ENCODE results near the gene PRM2.
"Not testable (repeated sequence)": the region's sequence is repeated elsewhere in the genome, so short reads cannot be mapped to it uniquely, and the experiment has no call there.

The PRM2 gene

DNA sequence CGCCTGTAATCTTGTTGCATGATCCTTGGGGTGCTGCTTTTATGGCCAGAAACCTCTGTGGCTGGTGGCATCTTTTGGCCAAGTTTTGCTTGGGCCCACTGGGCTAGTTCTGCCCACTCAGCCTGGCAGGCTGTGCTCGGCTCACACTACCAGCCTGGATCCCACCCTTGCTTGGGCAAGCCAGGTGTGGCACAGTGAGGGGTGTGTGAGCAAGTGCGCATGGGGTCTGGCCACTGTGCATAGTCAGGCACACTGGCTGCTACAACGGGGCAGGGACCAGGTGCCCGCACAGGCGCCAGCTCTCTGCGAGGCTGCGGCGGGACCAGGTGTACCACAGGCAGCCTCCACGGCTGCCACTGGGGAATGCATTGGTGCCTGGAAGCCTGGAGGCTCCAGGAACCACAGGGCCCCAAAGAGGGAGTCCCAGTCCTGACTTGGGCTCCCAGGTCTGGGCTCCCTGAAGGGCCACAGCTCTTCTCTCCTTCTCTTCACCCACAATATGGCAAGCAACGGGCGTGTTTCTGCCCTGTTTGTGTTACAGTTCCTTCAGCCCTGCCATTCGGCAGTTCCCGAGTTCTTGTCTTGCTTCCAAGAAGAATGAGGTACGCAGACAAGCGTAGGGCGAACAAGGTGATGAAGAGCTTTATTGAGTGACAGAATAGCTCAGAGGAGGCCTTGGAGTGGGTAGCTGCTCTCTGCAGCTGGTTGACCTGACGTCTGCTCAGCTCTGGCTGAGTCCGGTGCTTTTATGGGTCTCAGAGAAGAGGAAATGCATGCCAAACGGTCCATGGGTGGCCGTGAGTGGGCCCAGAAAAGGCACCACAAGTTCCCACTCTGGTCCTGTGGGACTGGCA, 31.6 kb upstream of the PRM2 start:
- no peak for DNase-seq

DNA sequence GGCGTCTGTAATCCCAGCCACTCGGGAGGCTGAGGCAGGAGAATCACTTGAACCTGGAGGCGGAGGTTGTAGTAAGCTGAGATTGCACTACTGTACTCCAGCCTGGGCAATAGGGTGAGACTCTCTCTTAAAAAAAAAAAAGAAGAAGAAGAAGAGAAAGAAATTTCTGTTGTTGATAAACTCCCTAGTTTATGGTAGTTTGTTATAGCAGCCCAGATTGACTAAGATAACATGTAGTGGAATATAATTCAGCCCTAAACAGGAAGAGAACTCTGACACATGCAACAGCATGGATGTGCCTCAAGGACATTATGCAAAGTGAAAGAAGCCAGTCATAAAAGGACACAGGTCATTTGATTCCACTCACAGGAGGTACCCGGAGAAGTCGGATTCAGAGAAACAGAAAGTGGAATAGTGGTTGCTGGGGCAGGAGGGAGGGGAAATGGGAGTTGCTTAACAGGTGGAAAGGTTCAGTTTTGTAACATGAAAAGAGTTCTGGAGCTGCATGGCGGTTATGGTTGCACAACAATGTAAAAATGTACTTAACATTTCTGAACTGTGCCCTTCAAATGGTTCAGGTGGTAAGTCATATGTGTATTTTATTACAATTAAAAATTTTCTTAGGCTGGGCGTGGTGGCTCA, 30.8 kb upstream of the PRM2 start:
- DNase-seq, result peak in 1 of 2 donors; percentile 45

DNA sequence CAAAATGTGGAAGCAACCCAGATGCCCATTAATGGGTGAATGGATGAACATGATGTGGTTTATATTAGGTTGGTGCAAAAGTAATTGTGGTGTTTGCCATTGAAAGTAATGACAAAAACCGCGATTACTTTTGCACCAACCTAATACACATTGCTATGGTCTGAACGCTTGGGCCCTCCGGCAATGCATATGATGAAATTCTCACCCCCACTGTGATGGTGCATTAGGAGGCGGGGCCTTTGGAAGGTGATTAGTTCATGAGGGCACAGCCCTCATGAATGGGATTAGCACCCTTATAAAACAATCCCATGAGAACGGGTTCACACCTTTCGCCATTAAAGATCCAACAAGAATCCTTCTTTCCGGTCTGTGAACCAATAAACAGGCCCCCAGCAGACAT, 30.1 kb upstream of the PRM2 start:
- DNase-seq, result no peak

DNA sequence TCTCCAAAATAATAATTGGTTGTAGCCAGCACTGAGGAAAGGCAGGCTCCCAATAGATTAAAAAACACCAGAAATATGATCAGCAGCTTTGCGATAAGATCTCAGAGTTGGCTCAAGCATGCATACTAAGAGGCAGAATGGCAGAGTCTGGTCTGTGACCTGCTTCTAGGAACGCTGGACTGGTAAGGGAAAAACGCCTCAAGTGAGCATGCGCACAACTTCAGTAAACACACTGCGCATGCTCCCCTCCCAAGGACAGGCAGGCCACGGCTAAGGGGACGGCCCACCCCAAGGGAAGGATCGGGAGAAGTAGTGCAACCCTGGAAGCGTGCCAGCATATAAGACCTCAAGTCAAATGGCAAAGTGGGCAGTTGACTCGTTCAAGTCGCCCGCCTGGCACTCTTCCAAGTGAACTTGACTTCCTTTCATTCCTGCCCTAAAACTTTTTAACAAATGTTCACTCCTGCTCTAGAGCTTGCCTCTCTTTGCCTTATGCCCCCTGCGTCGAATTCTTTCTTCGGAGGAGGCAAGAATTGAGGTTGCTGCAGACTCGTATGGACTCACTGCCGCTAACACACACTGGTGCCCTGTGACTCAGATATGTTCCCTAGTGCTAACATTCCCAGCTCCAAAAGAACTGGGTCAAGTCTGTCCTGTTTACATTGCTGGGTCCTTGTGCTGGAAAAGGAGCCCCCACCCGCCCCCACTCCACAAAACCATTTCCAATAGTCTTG, 27.3 kb upstream of the PRM2 start:
- no peak for DNase-seq

DNA sequence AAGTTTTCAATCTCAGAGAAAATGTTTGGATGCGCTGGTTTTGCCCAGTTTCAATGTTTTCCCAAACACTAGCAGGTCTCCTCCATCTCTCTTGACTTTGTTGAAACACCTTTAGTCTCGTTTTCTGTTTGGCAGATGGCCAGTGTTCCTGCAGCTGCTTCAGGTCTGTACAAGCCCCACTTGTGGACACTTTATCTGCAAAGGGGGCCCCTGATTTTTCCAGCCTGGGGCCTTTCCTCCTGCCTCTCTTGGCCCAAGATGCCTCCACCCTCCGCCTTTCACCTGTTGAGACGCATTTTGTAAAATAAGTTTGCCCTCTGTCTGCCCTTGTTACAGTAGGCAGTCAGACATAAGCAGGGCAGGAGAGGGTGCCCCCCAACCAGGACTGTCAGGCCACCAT, 26.7 kb upstream of the PRM2 start:
- no peak for DNase-seq

DNA sequence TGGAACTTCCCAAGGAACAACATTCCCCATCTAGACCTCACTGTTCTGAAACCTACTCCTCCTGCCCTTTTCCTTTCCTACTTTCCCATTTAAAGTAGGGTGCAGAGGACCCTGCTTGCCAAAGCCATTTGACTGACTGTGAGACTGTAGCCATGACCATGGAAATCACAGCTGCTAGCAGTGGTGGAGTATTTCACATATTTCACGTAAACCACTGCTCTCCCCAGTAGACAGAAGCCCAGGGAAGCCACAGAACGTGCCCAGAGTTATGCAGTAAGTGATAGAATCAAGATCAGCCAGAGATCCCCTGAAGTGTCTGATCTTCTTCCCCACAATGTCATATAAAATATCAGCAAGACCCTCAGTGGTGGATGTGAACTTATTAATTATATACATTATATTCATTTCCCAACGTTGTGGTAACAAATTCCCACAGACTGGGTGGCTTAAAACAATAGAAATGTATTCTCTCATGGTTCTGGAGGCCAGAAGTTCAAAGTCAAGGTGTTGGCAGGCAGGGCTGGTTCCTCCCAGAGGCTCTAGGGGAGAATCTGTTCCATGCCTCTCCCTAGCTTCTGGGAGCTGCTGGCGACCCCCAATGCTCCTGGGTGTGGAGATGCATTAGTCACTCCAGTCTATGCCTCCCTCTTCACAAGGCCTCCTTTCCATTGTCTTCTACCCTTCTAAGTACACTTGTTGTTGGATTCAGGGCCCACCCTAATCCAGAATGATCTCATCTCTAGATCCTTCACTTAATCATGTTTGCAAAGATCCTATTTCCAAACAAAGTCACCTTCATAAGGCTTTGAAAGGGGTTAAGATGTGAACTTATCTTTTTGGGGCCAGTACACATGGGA, 25.6 kb upstream of the PRM2 start:
- no peak for DNase-seq

DNA sequence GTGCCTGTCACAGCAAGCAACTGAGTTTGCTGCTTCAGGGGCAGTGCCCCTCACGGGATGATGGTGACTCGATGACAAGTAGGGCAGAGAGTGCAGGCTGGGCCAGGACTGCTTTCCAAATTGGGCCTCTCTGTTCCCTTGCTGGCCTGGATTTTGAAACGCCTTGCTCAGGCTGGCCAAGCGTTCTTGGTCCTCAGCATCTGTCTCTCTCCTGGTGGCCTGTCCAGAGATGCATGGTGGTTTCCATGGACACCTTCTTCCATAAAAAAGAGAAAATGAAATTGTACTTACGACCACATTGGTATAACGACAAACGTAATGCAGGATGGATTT, 24.2 kb upstream of the PRM2 start:
- DNase-seq, result no peak

DNA sequence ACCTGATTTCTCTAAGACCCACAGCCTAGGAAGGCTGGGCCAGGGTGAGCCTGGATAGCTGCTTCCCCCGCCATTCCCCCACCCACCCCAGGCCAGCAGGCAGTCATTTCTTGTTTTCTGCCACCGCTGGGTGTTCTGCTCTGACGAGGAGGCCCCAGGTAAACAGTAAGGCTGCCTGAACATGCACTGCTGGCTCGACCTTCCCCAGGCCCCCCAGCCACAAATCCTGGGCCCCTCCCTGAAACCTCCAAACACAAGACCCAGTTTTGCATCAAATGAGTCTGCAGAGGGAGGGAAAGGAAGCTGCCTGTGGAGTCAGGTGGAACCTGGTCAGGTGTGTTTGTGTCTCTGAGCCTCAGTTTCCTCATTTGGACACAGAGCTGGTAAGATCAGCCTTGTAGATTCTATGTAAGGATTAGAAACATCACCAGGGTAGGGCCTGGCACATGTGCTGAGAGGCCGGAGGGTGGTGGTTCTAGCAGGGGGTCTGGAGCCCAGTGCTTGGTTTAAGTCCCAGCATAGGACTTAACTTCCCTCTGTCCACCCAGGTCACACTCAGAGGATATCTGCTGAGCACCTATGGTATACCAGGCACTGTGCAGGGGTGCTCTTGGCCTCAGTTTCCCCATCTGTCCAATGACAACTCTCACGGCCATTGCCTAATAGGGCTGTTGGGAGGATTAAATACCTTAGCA, 23.7 kb upstream of the PRM2 start:
- no peak for DNase-seq

DNA sequence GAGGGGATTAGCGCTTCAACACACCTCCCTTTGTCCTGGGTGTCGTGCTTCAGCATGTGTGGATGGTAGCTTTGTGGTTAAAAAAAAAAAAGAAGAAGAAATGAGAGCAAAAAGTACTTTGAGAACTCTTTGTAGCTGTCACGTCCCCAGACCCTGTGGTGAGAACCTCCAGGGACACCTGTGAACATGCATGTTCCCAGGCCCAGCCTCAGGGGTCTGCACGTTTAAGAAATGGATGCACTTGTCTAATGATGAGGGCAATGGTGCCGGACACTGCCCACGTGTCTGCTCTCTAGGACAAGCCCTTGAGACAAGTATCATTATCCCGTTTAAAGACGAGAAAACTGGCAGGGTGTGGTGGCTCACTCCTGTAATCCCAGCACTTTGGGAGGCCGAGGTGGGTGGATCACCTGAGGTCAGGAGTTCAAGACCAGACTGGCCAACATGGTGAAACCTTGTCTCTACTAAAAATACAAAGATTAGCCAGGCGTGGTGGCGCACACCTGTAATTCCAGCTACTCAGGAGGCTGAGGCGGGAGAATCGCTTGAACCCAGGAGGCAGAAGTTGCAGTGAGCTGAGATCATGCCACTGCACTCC, 22.8 kb upstream of the PRM2 start:
- DNase-seq, result peak in 1 of 2 donors; percentile 28

DNA sequence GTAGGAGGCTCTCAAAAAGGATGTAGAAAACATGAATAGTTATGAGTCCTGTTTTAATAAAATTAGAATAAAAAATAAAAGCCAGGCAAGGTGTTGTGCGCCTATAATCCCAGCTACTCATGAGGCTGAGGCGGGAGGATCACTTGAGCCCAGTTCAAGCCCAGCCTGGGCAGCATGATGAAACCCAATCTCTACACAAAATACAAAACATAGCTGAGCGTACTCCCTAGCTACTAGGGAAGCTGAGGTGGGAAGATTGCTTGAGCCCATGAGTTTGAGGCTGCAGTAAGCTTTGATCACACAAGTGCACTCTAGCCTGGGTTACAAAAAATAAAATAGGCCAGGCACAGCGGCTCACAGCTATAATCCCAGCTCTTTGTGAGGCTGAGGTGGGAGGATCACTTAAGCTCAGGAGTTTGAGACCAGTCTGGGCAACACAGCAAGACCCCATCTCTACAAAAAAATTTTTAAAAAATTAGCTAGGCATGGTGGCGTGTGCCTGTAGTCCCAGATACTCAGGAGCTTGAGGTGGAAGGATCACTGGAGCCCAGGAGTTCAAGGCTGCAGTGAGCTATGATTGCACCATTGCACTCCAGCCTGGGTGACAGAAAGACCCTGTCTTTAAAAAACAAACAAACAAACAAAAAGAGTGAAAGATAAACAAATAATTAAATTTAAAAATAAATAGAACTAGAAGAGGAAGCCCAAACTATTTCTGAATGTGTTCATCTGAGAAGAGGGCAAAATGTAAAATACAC, 22.0 kb upstream of the PRM2 start:
- no peak for DNase-seq

DNA sequence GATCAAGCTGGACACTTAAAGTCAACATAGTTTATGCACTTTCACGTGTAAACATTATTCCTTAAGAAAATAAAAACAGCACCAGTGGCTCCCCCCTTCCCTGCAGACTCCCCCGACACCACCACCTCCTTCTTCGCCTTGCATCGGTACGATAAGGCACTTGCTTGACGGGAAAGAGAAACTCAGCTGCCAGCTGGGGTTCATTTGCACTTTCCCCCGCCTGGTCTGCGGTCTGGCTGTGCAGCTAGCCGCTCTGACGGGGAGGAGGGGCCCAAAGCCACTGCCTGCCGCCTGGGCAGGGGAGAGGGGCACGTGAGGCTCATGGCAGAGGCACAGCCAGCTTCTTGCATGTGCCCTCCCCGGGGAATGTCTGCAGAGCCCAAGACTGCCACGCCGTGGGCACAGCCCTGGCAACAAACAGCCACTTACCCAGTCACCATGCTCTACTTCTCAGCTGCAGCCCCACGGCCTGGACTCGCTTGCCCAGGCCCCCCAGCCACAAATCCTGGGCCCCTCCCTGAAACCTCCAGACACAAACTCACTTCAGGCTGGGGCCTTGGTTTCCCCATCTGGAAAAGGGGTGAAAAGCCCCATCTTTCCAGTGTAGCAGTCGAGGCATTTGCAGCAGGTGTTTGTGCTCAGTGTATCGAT, 21.3 kb upstream of the PRM2 start:
- DNase-seq, result peak; percentile 86 to 93

DNA sequence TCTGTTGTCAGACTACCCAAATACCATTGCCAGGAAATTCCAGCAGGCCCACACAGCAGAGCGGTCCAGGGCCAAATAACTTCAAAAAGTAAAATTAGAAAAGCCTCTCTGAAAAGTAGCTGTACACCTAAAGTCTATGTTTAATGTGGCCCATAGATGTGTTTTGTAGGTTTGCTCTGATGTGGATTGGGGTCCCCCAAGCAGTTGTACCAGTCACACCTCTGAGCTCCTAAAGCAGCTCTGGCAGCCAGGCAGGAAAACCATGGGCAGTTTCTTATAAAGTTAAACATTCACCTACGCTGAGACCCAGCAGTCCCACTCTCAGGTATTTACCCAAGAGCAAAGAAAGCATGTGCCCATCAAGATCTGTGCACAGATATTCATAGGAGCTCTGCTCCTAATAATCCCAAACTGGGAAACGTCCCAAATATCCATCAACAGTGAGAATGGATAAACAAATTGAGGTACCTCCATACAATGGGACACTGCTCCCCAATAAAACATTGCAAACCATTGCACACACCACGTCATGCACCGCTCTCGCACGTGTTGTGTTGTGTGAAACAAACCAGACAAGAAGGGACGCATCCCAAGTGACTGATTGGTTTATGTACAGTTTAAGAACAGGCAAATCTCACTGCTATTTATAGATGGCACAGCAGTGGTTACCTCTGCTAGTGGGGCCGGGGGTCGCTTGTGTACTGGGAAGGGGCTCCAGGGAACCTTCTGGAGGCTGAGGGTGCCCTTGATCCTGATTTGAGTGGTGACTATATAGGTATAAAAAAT, 20.6 kb upstream of the PRM2 start:
- peak; percentile 17 to 38 for DNase-seq

DNA sequence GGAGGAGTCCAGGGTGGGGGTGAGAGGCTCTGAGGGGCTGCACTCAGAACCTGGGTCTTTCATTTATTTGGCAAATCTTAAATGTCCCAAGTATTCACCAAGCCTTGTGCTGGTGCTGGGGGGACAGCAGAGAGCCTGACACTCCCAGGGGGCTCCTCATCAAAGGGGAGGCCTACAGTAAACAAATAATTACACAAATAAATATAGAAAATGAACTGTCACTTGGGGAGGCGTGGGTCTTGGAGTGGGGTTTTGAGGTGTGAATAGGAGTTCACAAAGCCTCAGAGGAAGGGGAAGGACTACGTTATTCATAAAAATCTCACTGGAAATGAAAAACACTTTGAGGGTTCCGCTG, 20.0 kb upstream of the PRM2 start:
- DNase-seq, result no peak

DNA sequence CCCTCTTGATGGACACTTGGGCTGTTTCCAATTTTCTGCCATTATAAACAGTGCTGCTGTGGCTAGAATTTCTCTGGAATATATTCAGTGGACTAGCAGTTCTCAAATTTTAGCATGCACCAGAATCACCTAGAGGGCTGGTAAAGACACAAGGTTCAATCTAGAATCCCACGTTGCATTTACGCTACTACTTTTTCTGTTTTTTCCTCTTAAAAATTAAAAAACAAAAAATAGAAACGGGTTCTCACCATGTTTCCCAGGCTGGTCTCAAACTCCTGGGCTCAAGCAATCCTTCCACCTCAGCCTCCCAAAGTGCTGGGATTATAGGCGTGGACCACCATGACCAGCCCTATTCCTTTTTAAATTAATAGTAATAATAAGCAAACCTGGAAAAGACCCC, 19.4 kb upstream of the PRM2 start:
- DNase-seq, result no peak

DNA sequence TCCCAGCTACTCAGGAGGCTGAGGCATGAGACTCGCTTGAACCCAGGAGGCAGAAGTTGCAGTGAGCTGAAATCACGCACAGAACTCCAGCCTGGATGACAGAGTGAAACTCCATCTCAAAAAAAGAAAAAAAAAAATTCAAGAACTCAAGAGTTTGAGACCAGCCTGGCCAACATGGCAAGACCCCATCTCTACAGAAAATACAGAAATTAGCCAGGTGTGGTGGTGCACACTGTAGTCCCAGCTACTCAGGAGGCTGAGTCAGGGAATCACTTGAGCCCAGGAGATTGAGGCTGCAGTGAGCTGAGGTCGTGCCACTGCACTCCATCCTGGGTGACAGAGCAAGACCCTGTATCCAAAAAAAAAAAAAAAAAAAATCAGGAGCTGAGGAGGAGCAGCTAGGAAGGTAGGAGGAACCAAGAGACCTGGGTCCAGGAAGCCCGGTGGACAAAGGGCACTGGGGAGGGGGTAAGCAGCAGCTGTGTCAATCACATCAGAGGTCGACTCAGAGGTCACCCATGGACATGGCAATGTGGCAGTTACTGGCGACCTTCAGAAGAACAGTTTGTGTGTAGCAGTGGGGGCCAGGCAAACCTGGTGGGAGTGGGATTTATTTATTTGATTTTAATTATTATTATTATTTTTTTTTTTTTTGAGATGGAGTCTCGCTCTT, 15.9 kb upstream of the PRM2 start:
- no peak for DNase-seq

DNA sequence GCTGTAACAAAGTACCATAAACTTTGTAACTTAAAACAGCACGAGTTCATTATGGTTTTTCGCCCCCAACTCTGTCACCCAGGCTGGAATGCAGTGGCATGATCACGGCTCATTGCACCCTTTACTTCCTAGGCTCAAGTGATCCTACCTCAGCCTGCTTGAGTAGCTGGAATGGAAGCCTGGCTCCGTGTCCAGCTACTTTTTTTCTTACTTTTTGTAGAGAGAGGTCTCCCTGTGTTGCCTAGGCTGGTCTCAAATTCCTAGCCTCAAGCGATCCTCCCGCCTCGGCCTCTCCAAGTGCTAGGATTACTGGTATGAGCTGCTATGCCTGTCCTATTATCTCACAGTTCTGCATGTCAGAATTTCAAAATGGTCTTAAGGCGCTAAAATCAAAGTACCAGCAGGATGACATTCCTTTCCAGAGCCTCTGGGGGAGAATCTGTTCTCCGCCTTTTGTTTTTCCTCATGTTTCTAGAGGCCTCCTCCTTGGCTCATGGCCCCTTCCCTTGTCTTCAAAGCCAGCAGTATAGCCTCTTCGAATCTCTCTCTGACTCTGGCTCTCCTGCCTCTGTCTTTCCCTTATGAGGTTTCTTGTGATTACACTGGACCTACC, 14.9 kb upstream of the PRM2 start:
- no peak for DNase-seq

DNA sequence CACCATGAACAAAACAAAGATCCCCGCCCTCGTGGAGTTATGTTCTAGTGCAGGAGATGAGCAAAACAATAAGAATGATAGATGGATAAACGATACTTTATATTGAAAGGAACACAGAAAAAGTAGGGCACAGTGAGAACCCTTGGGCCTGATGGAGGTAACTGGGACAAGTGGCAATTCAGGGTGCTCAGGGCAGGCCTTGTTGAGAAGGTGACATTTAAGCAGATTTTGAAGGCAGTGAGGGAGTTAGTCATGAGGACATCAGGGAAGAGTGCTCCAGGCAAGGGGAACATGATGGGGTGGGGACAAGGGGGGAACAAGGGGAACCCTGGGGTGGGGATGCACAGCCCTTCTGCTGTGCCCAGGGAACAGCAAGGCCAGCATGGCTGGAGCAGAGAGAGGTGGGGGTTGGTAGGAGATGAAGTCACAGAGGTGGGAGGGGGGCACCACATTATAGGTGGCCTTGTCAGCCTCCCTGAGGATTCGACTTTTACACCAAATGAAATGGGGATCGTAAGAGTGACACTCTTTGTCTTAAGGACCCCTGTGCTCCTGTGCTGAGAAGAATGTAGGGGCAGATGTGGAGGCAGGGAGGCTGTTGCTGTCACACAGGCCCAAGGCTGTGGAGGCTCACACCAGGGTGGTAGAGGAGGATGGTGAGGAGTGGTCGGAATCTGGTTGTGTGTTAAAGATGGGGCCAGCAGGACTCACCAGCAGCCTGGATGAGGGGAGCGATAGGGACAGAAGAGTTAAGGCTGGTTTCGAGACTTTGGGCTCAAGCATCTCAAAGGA, 14.0 kb upstream of the PRM2 start:
- no peak for DNase-seq

DNA sequence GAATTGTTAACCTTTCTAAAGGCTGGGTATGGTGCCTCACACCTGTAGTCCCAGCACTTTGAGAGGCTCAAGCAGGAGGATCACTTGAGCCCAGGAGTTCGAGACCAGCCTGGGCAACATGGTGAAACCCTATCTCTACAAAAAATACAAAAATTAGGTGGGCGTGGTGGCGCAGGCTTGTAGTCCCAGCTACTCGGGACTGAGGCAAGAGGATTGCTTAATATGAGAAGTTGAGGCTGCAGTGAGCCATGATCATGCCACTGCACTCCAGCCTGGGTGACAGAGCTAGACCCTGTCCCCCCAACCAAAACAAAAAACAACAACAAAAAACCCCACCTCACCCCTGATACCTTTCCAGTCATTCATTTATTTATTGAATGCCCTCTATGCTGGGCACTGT, 13.4 kb upstream of the PRM2 start:
- not testable (repeated sequence) for DNase-seq

Data from CD4-positive, alpha-beta T cell treated with Interferon alpha-2 for 1 hour (primary cell).